ENCODE results near the gene PDE4B.
"Not testable (repeated sequence)": the region's sequence is repeated elsewhere in the genome, so short reads cannot be mapped to it uniquely, and the experiment has no call there.

The PDE4B gene

GRCh38 chr1:65817891-65818290 lies 25.2 kb downstream of the PDE4B start:
- DNase-seq, result no peak

DNA sequence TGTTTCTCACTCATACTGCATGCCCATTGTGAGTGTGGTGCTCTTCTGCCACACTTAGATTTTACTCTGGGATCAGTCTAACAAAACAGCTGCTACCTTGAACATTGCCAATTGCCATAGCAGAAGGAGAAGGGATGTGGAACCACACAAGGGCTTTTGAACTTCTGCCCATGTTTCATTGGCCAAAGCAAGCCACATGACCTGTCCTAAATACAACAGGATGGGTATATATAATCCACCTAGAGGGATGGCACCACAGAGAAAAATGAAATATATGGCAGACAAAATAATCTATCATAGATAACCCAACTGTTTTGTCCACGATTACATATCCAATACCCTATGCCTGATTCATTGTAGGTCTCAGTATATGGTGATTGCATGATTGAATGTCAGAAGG lies 26.3 kb downstream of the PDE4B start:
- DNase-seq, result no peak

- DNase-seq, result peak; percentile 92
Observed at GRCh38 chr1:65820983-65821382, 28.3 kb downstream of the PDE4B start.

- DNase-seq, result no peak
Observed at GRCh38 chr1:65821386-65821785, 28.7 kb downstream of the PDE4B start.

DNA sequence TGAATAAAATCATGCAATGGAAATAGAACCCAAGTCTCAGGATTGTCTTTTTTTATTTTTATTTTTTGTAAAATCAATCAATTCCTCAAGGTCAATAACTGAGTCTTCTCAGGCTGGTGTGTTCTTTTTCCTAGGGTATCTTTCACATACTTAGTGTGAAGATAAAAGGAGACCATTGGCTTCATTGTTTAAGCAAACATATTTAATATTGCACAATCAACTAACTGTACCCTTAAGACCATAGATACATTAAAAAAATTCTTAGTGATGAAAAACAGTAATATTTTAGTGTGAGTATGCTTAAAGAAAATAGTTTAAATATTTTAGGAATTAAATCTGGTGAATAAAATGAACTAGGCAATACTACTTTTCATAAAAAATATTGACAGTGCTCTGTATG lies 31.4 kb downstream of the PDE4B start:
- DNase-seq, result no peak

GRCh38 chr1:65825741-65826140 lies 33.0 kb downstream of the PDE4B start:
- peak; percentile 76 for DNase-seq

- no peak for DNase-seq
Observed at GRCh38 chr1:65826782-65827181, 34.1 kb downstream of the PDE4B start.

- DNase-seq, result peak; percentile 24
Observed at GRCh38 chr1:65827346-65827745, 34.7 kb downstream of the PDE4B start.

GRCh38 chr1:65830306-65830705 lies 37.6 kb downstream of the PDE4B start:
- DNase-seq, result no peak

DNA sequence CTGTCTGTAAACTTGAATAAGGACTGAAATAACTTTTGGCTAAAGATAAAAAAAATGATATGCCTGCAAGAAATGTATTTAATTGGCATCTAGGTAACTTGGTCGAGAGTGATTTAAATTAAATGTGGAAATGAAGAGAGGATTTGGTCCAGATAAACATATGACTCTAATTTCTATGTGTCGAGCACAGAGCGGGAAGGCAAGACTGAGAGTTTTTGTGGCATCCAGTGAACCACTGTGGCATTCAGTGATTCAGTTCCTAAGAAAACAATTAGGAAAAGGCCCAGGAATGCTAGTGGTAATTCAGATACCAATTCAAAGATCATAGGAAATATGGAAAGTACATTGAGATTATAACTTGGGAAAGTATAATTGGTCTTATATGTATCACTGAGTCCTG lies 39.6 kb downstream of the PDE4B start:
- DNase-seq, result peak; percentile 59

DNA sequence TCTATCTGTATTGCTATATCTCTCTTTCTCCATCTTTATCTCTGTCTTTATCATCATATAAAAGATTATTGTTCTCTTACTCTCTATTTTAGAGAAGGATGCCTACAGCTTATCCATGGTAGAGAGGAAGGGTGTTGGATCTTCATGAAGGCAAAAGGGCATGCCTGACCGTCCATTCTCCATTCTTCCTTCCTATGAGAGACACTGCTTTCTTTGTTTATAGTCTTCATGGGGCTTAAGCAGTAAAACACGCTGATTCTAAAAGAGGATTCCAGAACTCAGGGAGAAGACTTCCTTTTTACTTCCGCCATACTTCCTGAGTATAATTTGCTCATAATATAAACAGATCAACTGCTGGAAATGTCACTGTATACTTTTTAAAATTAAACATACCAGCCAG lies 44.0 kb downstream of the PDE4B start:
- no peak for DNase-seq

GRCh38 chr1:65840683-65841082 lies 48.0 kb downstream of the PDE4B start:
- no peak for DNase-seq

- DNase-seq, result no peak
Observed at GRCh38 chr1:65844296-65844695, 51.6 kb downstream of the PDE4B start.

DNA sequence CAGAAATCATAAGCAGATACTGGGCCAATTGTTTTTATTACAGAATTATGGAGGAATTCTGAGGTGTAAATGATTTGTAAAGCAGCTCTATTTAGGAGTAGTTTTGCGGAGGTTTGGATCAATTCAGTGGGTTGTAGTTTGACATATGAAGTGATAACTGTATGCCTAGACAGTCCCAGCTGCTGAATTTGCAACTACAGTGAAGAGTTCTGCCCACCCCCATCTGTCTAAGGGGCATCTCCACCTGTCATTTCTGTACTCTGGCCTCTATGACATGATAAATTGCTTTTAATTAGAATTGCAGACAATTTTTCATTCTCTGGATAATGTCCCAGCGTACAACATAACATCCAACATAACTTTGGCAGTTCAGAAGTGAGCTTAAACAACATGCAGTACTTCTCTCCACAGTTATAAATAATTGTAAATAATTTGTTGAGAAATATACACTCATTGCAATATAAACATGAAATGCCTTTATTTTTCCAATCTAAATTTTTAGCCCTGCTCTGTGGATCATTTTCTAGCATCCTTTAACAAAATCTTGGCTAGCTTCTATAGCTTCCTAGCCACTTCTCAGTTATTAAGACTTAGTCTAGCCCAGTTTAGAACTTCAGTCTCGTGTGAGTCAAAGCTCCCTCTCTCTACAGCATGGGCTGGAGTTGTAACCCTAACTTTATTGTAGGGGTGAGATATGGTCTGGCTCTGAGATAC lies 52.3 kb downstream of the PDE4B start:
- DNase-seq, result no peak

GRCh38 chr1:65845535-65846060 lies 52.9 kb downstream of the PDE4B start:
- DNase-seq, result no peak

- no peak for DNase-seq
Observed at GRCh38 chr1:65846866-65847265, 54.2 kb downstream of the PDE4B start.

GRCh38 chr1:65850281-65850680 lies 57.6 kb downstream of the PDE4B start:
- DNase-seq, result no peak

DNA sequence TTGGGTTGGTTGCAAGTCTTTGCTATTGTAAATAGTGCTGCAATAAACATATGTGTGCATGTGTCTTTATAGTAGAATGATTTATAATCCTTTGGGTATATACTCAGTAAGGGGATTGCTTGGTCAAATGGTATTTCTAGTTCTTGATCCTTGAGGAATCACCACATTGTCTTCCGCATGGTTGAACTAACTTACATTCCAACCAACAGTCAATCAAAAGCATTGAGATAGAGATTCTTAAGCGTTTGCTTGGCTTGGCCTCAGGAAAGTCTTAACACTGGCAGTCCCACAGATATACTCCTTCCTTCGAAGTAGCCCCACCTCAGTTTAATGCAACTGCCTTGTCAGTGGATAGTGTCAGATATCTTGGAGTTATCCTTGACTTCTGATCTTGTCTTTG lies 63.9 kb downstream of the PDE4B start:
- peak; percentile 23 for DNase-seq

DNA sequence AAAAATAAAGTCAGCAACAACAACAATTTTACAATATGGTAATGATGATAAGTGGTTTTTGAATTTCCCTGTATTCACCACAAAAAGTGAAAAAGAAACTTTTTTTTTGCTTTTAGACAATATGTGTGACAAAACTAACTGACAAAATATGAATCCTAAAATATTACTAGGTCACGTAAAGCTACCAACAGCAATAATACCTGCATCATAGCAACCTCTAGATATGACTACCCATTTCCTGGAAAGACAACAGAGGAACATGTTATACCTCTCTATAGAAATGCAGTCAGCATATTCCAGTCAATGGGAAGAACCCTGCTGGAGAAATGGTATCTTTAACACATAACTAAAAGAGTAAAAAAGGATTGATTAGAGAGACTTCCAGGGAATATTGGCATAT lies 73.7 kb downstream of the PDE4B start:
- no peak for DNase-seq

DNA sequence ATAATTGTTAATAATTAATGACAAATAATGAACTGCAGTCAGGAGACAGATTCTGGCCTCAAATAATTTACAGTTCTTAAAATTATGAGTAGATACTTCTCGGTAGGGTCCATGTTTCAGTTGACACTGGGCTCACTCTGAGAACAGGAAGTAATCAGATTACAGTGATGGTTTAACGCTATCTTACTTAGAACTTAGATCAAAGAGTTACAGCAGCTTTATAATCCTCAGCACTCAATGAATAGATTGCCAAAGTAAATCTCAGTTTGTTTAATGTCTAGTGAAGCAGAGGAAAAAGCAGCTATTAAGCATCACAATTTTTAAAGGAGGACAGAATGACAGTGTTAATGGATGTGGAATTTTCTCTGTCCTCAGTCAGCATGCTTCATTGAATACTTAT lies 79.6 kb downstream of the PDE4B start:
- no peak for DNase-seq

DNA sequence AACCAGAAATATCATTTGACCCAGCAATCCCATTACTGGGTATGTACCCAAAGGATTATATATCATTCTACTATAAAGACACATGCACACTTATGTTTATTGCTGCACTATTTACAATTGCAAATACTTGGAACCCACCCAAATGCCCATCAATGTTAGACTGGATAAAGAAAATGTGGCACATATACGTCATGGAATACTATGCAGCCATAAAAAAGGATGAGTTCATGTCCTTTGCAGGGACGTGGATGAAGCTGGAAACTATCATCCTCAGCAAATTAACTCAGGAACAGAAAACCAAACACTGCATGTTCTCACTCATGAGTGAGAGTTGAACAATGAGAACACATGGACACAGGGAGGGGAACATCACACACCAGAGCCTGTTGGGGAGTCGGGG lies 85.6 kb downstream of the PDE4B start:
- not testable (repeated sequence) for DNase-seq

GRCh38 chr1:65880611-65881010 lies 87.9 kb downstream of the PDE4B start:
- DNase-seq, result no peak

DNA sequence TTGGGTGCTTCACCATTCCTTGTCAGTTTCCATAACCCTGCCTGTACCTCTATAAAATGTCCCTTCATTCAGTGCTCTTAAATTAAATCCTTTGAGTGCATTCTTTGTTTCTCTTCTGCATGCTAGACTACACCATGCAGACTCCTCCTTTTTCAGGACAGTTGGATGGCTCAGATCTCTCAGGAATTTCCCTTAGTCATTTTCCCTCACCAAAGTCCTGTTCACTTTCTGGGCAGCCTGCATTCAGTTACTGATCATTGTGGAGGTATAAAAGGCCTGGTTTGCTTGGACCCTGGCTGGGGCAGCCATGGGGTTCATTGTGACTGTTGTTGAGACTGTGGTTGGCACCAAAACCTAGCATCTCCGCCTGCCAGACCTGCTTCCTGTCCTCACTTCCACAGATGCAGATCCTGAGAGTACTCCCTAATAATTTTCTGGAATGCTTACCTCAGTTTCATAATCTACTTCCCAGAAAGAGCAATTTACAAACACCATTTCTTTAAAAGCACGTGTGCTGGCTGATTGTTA lies 88.4 kb downstream of the PDE4B start:
- no peak for DNase-seq

- DNase-seq, result no peak
Observed at GRCh38 chr1:65882076-65882475, 89.4 kb downstream of the PDE4B start.

GRCh38 chr1:65889441-65889840 lies 96.7 kb downstream of the PDE4B start:
- no peak for DNase-seq
